GM04503 (cell line): Measurements from ENCODE around the gene MAP4K2.

Source experiments
- DNase-seq: peaks from one replicate; pipeline ENCODE4 v3.0.0-alpha.2; 2012; ENCODE audit warnings: low read depth

Gene MAP4K2

GRCh38 chr11:64810891-64811272 is 7.9 kb upstream of the MAP4K2 start:
- DNase-seq = no peak

- peak; percentile 76 for DNase-seq
Measured at GRCh38 chr11:64810271-64810890, 7.4 kb upstream of the MAP4K2 start, which contains the start of gene MEN1. TSS of gene MEN1 (minus strand) at chr11:64810551. CDS start at chr11:64810109, 442 bp downstream.

GRCh38 chr11:64809781-64810241 is 6.8 kb upstream of the MAP4K2 start:
- no peak for DNase-seq

GRCh38 chr11:64805481-64805880 is 2.5 kb upstream of the MAP4K2 start:
- DNase-seq = no peak

GRCh38 chr11:64804346-64805210 is 1.6 kb upstream of the MAP4K2 start:
- DNase-seq = no peak

- no peak for DNase-seq
Measured at GRCh38 chr11:64803846-64804345, 882 bp upstream of the MAP4K2 start.

GRCh38 chr11:64802370-64803157 is 450 bp downstream of the MAP4K2 start:
- no peak for DNase-seq

GRCh38 chr11:64801561-64802369 is 1.2 kb downstream of the MAP4K2 start:
- DNase-seq = no peak

GRCh38 chr11:64801158-64801464 is 1.9 kb downstream of the MAP4K2 start:
- DNase-seq = no peak

- DNase-seq = no peak
Measured at GRCh38 chr11:64800303-64801157, 2.5 kb downstream of the MAP4K2 start.

- no peak for DNase-seq
Measured at GRCh38 chr11:64799623-64800302, 3.3 kb downstream of the MAP4K2 start.

GRCh38 chr11:64799256-64799622 is 3.8 kb downstream of the MAP4K2 start:
- DNase-seq = no peak

GRCh38 chr11:64796757-64797541 is 6.1 kb downstream of the MAP4K2 start:
- no peak for DNase-seq

- DNase-seq = no peak
Measured at GRCh38 chr11:64796047-64796756, 6.8 kb downstream of the MAP4K2 start.

GRCh38 chr11:64794526-64794925 is 8.5 kb downstream of the MAP4K2 start:
- no peak for DNase-seq

GRCh38 chr11:64793271-64794160 is 9.5 kb downstream of the MAP4K2 start:
- no peak for DNase-seq

GRCh38 chr11:64792482-64792881 is 10.5 kb downstream of the MAP4K2 start:
- no peak for DNase-seq
